Muscle layer of duodenum (tissue), 2 donors: ENCODE measurements around the gene WWP2.

Experiments
- H3K27ac ChIP-seq: one replicate; pipeline ENCODE4 v1.7.0; 2013; ENCODE audit warnings: mild to moderate bottlenecking, low read length
- H3K27me3 ChIP-seq: one replicate; pipeline ENCODE4 v1.7.0; 2013; ENCODE audit warnings: low read depth, mild to moderate bottlenecking, control low read depth, low read length
- H3K36me3 ChIP-seq, 2 donors: one replicate each; pipeline ENCODE4 v1.7.0; 2013; ENCODE audit warnings: low read length in 2 of 2, control low read depth in 1 of 2, mild to moderate bottlenecking in 1 of 2; ENCODE audit not compliant: insufficient read depth in 2 of 2, control insufficient read depth in 1 of 2
- H3K4me1 ChIP-seq, 2 donors: one replicate each; pipeline ENCODE4 v1.7.0; 2013; ENCODE audit warnings: low read length in 2 of 2, mild to moderate bottlenecking in 2 of 2, control low read depth in 1 of 2, moderate library complexity in 1 of 2; ENCODE audit not compliant: insufficient read depth in 2 of 2, control insufficient read depth in 1 of 2
- H3K4me3 ChIP-seq, 2 donors: one replicate each; pipeline ENCODE4 v1.7.0; 2013; ENCODE audit warnings: low read length in 2 of 2, low read depth in 1 of 2, mild to moderate bottlenecking in 1 of 2
- H3K9me3 ChIP-seq, 2 donors: one replicate each; pipeline ENCODE4 v1.7.0; 2013; ENCODE audit warnings: low read length in 2 of 2, control low read depth in 1 of 2, mild to moderate bottlenecking in 1 of 2; ENCODE audit not compliant: control insufficient read depth in 1 of 2
- donor health status: healthy.

Gene WWP2

DNA sequence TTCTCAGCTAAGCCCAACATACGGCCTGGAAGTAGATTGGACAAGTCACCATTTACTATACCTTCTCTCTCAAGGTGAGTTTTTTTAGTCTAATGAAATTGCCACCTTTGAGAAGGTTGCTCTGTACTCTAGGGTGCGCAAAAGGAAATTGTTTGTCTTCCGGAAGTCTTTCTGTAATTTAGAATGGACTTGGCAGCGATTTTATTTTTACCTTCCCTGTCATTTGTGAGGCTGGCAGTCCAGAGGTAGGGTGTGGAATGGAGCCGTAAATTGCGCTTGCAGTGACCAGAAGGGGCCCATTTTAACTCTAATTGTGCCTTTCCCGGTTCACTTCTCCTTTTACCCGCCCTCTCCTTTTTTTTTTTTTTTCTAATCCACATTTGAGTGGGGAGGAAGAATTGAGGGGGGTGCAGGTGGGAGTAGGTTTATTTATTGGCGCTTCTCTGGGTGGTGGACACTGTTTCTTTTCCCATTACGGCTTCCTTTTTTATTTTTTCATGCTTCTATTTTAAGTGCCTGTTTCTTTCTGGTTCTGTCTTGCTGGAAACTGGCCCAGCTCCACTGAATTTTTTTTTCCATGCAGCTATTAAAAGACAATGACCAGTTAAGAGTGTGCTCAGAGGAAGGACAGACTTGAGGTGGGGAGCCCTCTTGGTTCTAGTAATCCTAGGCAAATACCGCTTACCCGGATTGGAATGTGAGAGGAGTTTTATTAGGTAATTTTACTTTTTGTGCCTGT lies 99.3 kb downstream of the WWP2 start:
- peak overlapping the region; percentile 63 for H3K27ac ChIP-seq
- H3K9me3 ChIP-seq = no peaks in the 10 kb centered on the region
- H3K4me1 ChIP-seq = peaks cover 14% of the 10 kb centered on the region in 2 donors
- H3K4me3 ChIP-seq = peak overlapping the region; percentile 33
- H3K27me3 ChIP-seq = no peaks in the 10 kb centered on the region
- H3K36me3 ChIP-seq = peaks cover 3 to 9% of the 10 kb centered on the region in 2 donors

DNA sequence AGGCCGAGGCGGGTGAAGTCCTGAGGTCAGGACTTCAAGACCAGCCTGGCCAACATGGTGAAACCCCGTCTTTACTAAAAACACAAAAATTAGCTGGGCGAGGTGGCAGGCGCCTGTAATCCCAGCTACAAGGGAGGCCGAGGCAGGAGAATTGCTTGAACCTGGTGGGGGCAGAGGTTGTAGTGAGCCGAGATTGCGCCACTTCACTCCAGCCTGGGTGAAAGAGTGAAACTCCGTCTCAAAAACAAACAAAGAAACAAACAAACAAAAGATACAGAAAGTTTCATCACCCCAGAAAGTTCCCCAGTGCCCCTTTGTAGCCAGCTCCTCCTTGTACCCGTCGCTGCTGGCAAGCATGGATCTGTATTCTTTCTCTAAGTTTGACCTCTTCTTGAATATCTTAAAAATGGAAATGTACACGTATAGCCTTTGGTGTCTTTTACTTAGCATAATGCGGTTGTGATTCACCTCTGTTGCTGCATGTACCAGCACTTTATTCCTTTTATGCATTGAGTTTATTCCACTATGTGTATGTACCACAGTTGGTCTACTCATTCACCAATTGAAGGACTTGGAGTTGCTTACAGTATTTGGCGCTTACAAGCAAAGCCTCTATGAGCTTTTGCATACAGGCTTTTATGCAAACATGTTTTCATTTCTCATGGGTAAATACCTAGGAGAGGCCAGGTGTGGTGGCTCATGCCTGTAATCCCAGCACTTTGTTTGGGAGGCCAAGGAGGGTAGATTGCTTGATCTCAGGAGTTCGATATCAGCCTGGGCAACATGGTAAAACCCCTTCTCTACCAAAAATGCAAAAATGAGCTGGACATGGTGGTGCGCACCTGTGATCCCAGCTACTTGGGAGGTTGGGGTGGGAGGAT lies 101.5 kb downstream of the WWP2 start:
- no peak overlapping the region for H3K27ac ChIP-seq
- no peaks in the 10 kb centered on the region for H3K27me3 ChIP-seq
- H3K36me3 ChIP-seq = peaks cover 0 to 5% of the 10 kb centered on the region in 2 donors
- H3K4me3 ChIP-seq = no peak overlapping the region
- H3K4me1 ChIP-seq = peaks cover 14% of the 10 kb centered on the region in 2 donors
- no peaks in the 10 kb centered on the region for H3K9me3 ChIP-seq

DNA sequence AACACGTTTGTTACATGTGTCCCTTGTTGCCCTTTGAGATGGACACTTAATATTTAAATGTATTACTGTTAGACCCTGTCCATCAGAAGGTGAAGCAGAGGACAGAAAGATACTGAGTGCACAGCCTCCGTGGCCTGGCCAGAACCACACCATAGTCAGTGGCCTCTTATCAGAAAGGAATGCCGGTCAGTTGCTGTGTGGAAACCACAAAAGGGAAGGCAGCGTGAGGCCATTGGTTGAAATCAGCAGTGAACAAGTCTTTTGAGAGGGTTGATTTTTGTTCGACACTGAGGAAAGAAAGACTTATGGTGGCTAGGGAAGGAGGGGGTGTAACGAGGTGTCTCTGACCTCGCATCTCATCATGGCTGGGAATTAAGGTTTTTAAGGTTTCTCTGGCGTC lies 103.6 kb downstream of the WWP2 start:
- no peak overlapping the region for H3K27ac ChIP-seq
- no peaks in the 10 kb centered on the region for H3K9me3 ChIP-seq
- H3K4me3 ChIP-seq = no peak overlapping the region
- peaks cover 12 to 14% of the 10 kb centered on the region in 2 donors for H3K4me1 ChIP-seq
- H3K36me3 ChIP-seq = peaks cover 0 to 3% of the 10 kb centered on the region in 2 donors
- H3K27me3 ChIP-seq = no peaks in the 10 kb centered on the region

DNA sequence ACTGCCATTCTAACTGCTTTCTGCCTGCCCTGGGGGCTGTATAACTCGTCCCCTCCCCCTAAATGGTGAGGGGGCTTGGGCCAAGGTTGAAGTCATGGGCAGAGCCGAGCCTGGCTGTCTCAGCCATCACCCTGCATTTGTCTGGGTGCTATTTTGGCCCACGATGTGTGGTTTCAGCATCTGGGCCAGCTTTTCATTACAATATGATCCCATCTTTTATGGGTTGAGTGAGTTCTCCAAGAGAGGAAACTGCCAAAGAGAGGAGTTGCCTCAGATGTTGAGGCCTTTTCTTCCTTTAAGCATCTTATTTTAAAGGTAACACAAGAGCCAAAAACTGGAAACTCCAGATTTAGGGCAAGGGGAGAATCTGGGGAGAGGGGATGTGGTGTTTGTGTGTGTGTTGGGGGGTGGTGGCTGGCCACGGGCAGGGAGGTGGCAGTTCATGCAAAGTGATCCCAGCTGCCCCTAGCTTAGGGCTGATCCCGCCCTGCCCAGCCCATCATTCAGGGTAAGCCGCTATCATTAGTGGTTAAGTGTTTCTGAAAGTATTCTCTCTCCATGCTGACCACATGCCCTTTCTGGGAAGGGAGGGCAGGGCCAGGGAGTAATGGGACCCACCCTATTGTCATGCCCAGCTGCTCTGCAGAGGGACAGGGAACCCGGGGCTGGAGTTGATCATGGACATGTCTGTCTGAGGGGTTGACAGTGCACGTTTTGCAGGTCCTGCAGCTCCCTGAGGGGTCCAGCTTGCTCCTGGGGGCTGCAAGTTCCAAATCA lies 105.8 kb downstream of the WWP2 start:
- Histone ChIP-seq H3K27me3 (no peaks in the 10 kb centered on the region), H3K36me3 (peaks cover 9 to 13% of the 10 kb centered on the region in 2 donors), H3K9me3 (no peaks in the 10 kb centered on the region), H3K27ac (no peak overlapping the region), H3K4me1 (no peaks in the 10 kb centered on the region), H3K4me3 (no peak overlapping the region)

DNA sequence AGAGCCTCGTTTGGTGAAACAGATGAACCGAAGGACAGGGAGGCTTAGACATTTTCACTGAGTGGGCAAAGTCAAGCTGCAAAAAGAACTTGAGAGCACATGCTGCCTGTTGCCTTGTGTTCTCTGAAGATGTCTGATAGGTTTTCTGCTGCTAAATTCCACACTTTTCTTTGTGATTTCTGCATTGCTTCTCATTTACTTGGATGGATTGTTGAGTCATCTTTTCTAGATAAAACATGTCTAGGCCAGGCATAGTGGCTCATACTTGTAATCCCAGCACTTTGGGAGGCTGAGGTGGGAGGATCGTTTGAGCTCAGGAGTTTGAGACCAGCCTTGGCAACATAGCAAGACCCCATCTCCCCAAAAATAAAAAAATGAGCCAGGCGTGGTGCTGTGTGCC lies 108.6 kb downstream of the WWP2 start:
- Histone ChIP-seq H3K27me3 (no peaks in the 10 kb centered on the region), H3K27ac (no peak overlapping the region), H3K4me1 (no peaks in the 10 kb centered on the region), H3K9me3 (no peaks in the 10 kb centered on the region), H3K4me3 (no peak overlapping the region), H3K36me3 (peaks cover 20% of the 10 kb centered on the region in 2 donors)

DNA sequence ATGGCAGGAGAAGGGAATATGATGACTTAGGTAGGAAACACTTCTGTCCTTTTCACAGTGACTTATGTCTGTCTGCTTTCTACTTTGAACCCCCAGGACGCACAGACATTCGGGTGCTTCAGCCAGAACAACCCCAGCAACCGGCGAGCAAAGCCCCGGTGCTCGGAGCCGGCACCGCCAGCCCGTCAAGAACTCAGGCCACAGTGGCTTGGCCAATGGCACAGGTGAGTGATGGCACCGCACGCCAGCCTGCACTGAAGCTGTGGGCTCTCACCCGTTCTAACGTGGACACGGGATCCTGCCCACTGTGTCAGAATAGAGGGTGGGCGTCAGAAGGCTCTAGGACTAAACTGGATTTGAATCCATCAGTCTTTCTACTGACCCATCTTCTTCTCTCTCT lies 109.6 kb downstream of the WWP2 start:
- Histone ChIP-seq H3K36me3 (peaks cover 20 to 24% of the 10 kb centered on the region in 2 donors), H3K4me3 (no peak overlapping the region), H3K9me3 (peaks cover 0 to 5% of the 10 kb centered on the region in 2 donors), H3K4me1 (no peaks in the 10 kb centered on the region), H3K27me3 (no peaks in the 10 kb centered on the region), H3K27ac (no peak overlapping the region)

DNA sequence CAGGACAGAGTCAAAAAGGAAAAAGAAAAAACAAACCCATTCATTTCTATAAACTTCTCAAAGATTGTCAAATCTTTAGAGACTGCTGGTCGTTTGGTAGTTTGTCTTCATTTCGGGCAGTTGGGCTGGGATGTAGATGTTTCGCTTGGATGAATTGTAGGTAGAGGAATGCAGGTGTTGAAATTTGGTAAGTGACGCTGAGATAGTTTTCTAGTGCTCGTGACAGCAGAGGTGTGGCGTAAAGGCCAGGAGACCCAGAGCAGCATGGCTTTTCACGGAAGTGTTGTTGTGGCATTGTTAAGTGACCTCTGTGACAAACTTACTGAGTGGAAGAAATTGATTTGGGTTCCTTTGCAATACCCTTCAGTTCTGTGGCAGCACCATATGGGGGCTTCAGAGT lies 110.8 kb downstream of the WWP2 start:
- H3K36me3 ChIP-seq = peaks cover 20 to 31% of the 10 kb centered on the region in 2 donors
- no peak overlapping the region for H3K27ac ChIP-seq

DNA sequence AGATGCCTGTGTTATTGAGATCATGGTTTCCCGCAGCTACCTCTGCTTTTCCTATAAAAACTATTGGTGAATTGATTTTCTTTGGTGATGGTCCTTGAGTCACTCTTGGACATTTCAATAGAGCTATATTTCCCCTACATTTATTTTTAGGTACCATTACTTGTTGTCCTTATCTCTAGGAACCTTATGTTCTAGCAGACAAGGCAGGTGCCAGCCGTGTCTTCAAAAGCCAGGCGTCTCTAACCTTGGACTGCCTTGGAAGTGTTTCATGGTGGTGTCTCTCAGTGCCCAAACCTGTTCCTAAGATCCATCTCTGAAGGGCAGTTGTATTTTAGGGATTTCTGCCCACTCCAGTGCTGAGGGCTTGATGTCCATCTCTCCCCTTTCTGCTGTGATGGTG lies 111.7 kb downstream of the WWP2 start:
- H3K36me3 ChIP-seq = peaks cover 20 to 31% of the 10 kb centered on the region in 2 donors
- H3K4me1 ChIP-seq = no peaks in the 10 kb centered on the region
- H3K27ac ChIP-seq = no peak overlapping the region
- peaks cover 0 to 12% of the 10 kb centered on the region in 2 donors for H3K9me3 ChIP-seq
- H3K4me3 ChIP-seq = no peak overlapping the region
- H3K27me3 ChIP-seq = no peaks in the 10 kb centered on the region

More for the DNA sequence above, 110.8 kb downstream of the WWP2 start:
- Histone ChIP-seq H3K27me3 (no peaks in the 10 kb centered on the region), H3K4me3 (no peak overlapping the region), H3K9me3 (peaks cover 0 to 12% of the 10 kb centered on the region in 2 donors), H3K4me1 (no peaks in the 10 kb centered on the region)

DNA sequence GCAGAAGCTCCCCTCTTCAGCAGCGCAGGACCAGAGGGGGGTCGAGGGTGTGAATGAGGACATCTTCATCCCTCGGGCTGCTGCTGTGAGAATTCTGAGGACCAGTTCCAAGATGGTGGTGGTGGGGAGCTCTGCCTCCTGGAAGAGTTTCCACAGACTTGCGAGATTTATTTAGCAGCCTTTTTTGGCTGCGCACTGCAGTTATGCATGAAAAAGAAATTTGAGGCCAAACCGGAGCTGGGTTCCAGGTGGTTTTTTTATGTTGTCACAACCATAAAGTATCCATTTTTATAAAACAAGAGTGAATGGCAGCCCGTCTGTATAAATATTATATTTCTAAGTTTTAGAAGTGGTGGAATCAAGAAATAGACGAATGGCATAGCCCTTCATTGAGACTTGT lies 112.1 kb downstream of the WWP2 start:
- H3K9me3 ChIP-seq = peaks cover 0 to 12% of the 10 kb centered on the region in 2 donors
- no peak overlapping the region for H3K4me3 ChIP-seq
- no peaks in the 10 kb centered on the region for H3K27me3 ChIP-seq
- H3K4me1 ChIP-seq = no peaks in the 10 kb centered on the region
- H3K27ac ChIP-seq = no peak overlapping the region
- peaks cover 20 to 34% of the 10 kb centered on the region in 2 donors for H3K36me3 ChIP-seq

DNA sequence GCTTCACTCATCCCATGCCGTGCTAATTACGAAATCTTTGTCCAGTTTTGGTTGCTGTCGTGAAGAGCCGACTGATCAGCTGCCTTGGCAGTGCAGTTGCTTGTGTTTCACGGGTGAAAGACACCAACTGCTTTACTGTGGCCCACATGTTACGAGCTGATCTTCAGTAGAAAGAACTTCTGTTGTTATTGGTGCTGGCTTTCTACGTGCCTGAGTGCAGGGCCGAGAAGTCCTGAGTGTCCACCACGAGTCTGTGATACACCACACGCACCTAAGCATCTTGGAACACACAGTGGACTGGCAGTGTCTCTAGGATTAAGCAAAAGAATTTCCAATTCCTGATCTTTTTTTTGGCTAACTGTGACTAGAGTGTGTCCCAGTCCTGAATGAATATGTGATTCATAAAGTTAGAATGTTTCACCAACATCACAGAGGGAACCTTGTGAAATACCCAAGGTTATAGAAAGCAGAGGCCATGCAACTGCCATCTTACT lies 118.6 kb downstream of the WWP2 start:
- Histone ChIP-seq H3K9me3 (peaks cover 0 to 12% of the 10 kb centered on the region in 2 donors), H3K36me3 (peaks cover 5 to 25% of the 10 kb centered on the region in 2 donors), H3K4me3 (no peak overlapping the region), H3K4me1 (no peaks in the 10 kb centered on the region), H3K27ac (no peak overlapping the region), H3K27me3 (no peaks in the 10 kb centered on the region)

DNA sequence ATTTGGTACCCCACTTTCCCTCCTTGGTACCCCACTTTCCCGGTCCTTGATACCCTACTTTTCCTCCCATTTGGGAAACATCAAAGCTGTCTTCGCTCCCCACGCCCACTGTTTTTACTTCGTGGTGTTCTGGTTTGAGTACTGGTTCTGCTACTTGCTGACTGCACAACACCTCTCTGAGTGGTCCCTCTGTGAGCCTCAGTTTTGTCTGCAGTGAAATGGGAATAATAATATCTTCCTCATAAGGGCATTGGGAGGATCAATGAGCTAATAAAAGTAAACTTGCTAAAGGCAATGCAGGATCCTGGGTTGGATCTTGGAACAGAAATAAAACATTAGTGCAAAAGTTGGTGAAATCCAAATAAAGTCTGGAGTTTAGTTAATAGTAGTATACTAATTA lies 119.0 kb downstream of the WWP2 start:
- Histone ChIP-seq H3K27ac (no peak overlapping the region), H3K4me3 (no peak overlapping the region), H3K4me1 (no peaks in the 10 kb centered on the region), H3K36me3 (peaks cover 5 to 25% of the 10 kb centered on the region in 2 donors), H3K27me3 (no peaks in the 10 kb centered on the region), H3K9me3 (peaks cover 0 to 12% of the 10 kb centered on the region in 2 donors)
